Measurements from ENCODE around the gene OTC. TPM values are rescaled to one million over a fixed set of nuclear protein-coding genes. Genes with fewer than 3 reads are reported as not detected.

OTC gene
- total RNA-seq, 1 donor from 2014 or later: 0.71 TPM

DNA sequence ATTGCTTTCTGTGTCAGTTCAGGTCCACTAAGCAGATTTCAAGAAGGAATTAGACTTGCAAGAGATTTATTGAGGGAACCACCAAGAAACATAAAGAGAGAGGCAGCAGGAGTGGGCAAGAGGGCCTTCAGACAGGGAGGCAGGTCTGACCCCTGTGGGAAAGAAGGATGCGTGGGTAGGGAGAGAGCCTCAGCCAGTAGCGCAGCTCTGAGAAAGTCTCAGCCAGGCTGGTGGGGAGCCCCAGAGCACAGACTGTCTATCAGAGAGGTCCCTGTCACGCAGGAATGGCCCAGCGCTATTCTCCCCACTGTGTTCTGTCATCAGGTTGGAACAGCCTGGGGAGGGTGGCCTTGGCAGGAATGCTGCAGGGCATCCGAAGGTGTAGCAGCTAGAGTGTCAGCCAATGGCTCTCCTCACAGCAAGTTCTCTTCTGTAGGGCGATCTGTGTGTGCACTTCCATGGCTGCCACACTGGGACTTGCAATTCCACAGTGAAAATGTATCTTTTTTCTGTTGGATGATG lies 48.0 kb downstream of the OTC start:
- intact Hi-C loops (cut with DNase I): no loop called here
- no peak for DNase-seq
- Histone ChIP-seq H3K4me3 (no peak overlapping the region), H3K27ac (no peak overlapping the region), H3K36me3 (no peaks in the 10 kb centered on the region), H3K4me1 (no peaks in the 10 kb centered on the region), H3K9me3 (no peaks in the 10 kb centered on the region), H3K27me3 (ENCODE audit: low read depth) (no peaks in the 10 kb centered on the region)
- no peak for ATAC-seq
- TF ChIP-seq, protein P1, sequence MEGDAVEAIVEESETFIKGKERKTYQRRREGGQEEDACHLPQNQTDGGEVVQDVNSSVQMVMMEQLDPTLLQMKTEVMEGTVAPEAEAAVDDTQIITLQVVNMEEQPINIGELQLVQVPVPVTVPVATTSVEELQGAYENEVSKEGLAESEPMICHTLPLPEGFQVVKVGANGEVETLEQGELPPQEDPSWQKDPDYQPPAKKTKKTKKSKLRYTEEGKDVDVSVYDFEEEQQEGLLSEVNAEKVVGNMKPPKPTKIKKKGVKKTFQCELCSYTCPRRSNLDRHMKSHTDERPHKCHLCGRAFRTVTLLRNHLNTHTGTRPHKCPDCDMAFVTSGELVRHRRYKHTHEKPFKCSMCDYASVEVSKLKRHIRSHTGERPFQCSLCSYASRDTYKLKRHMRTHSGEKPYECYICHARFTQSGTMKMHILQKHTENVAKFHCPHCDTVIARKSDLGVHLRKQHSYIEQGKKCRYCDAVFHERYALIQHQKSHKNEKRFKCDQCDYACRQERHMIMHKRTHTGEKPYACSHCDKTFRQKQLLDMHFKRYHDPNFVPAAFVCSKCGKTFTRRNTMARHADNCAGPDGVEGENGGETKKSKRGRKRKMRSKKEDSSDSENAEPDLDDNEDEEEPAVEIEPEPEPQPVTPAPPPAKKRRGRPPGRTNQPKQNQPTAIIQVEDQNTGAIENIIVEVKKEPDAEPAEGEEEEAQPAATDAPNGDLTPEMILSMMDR (IDR thresholded peaks at IDR 0.05): no peak

DNA sequence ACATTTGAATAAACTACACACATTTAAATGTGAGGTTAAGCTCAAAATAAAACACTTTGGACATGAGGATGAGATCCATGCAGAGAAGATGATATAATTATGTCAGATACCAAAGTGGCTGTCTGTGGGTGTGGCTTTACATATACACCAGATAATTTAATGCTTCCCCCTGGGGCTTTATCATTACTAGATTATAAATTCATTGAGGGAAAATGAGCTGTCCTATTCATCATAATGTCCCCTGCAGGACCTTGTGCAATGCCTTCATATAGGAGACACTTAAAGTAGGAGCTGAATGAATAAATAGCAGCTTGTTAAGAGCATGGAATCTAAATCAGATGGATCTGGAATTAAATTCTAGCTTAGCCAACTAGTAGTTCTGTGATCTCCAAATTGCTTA lies 49.7 kb downstream of the OTC start:
- ATAC-seq (no peak), DNase-seq (no peak)
- Histone ChIP-seq H3K27ac (no peak overlapping the region), H3K4me3 (no peak overlapping the region), H3K36me3 (no peaks in the 10 kb centered on the region), H3K9me3 (no peaks in the 10 kb centered on the region), H3K27me3 (ENCODE audit: low read depth) (no peaks in the 10 kb centered on the region), H3K4me1 (no peaks in the 10 kb centered on the region)
- intact Hi-C loops (cut with DNase I): no loop called here
- TF ChIP-seq, protein P1 (IDR thresholded peaks at IDR 0.05): no peak

DNA sequence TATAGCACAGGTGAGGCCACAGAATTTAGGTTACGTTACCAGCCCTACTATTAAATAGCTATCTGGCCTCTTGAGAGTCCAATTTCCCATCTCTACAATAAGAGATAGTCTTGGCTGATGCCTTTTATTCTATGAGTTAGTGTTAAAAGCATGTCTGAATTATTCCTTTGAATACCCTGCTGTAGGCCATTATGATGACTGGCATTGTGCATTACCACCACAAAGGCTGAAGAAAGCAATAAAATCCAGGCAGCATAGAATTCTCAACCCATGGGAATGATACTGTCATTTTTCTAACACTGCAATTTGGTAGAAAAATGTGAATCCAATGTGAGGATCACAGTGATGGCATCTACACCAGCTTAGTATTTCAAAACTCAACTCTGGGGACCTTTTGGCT lies 51.4 kb downstream of the OTC start:
- no peak overlapping the region for H3K27ac ChIP-seq
- H3K4me1 ChIP-seq: no peaks in the 10 kb centered on the region
- no peak overlapping the region for H3K4me3 ChIP-seq
- no peaks in the 10 kb centered on the region for H3K27me3 ChIP-seq (ENCODE audit: low read depth)
- TF ChIP-seq, protein P1 (IDR thresholded peaks at IDR 0.05): no peak
- no peak for ATAC-seq
- DNase-seq: no peak
- no peaks in the 10 kb centered on the region for H3K36me3 ChIP-seq
- intact Hi-C loops (cut with DNase I): no loop called here
- no peaks in the 10 kb centered on the region for H3K9me3 ChIP-seq

DNA sequence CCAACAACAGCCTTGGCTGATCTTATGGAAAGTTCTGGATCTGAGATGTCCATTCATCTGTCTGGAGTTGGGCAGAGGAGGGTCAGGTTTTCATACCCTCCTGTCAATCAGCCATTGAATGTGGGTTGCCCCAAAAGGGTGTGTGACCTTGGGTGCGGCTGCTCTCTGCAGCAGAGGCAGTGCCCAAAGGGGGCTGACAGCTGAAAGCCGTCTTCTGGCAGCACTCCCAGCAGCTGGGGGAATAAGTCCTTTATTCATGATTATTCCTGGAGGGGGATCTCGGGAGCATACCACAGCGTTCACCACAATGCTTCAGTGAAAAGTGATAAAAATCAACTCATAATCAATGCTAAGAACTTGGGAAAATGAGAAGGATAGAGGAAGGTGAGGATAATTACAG lies 54.7 kb downstream of the OTC start:
- DNase-seq (no peak), ATAC-seq (no peak)
- intact Hi-C loops (cut with DNase I): no loop called here
- TF ChIP-seq, protein P1 (IDR thresholded peaks at IDR 0.05): no peak
- Histone ChIP-seq H3K27me3 (ENCODE audit: low read depth) (no peaks in the 10 kb centered on the region), H3K27ac (no peak overlapping the region), H3K9me3 (no peaks in the 10 kb centered on the region), H3K4me1 (no peaks in the 10 kb centered on the region), H3K4me3 (no peak overlapping the region), H3K36me3 (no peaks in the 10 kb centered on the region)

DNA sequence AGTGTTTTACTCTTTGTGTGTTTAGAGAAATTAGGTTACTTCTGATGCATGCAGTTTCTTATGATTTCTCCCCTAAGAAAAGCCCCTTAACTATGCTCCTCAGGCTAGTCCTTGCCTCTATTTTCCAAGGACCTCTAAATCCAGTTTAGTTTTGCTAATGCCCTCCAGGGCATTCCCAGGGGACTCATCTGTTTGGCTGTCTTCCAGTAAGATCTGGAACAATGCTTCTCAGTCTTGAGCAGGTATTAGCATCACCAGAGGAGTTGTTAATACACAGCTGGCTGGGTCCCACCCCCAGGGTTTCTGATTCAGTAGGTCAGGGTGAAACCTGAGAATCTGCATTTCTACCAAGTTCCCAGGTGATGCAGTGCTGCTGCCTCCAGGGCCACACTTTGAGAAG lies 56.9 kb downstream of the OTC start:
- DNase-seq (no peak), ATAC-seq (no peak)
- no peaks in the 10 kb centered on the region for H3K27me3 ChIP-seq (ENCODE audit: low read depth)
- no peak overlapping the region for H3K4me3 ChIP-seq
- no peak overlapping the region for H3K27ac ChIP-seq
- H3K9me3 ChIP-seq: no peaks in the 10 kb centered on the region
- no peaks in the 10 kb centered on the region for H3K4me1 ChIP-seq
- intact Hi-C loops (cut with DNase I): no loop called here
- TF ChIP-seq, protein P1 (IDR thresholded peaks at IDR 0.05): no peak
- H3K36me3 ChIP-seq: no peaks in the 10 kb centered on the region

DNA sequence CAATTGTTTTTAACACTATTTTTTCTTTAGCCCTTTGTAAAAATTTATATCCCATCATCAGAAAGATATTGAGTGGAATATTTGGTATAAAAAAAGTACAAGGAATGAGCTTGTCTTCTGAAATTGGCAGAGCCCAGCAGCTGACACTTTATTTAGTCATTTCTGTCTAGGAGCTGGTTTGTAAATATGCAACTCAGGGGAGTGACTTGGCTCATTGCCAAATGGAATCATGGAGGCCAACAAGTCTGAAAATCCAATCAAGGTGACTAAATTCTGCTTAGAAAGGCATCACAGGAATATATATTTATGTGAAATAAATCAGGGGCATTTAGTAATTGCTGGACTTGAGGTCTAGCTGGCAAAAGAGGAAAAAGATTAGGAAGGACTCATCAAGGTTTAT lies 74.4 kb downstream of the OTC start:
- intact Hi-C loops (cut with DNase I): no loop called here
- no peak overlapping the region for H3K27ac ChIP-seq
- no peak for DNase-seq
- TF ChIP-seq, protein P1 (IDR thresholded peaks at IDR 0.05): no peak
- no peaks in the 10 kb centered on the region for H3K27me3 ChIP-seq (ENCODE audit: low read depth)
- H3K9me3 ChIP-seq: no peaks in the 10 kb centered on the region
- no peak for ATAC-seq
- H3K4me1 ChIP-seq: no peaks in the 10 kb centered on the region
- H3K36me3 ChIP-seq: no peaks in the 10 kb centered on the region
- no peak overlapping the region for H3K4me3 ChIP-seq

Measured in lower lobe of right lung (tissue), 2 donors.